Measurements from ENCODE around the gene ABCA5. TPM values are rescaled to one million over a fixed set of nuclear protein-coding genes. Genes with fewer than 3 reads are reported as not detected.

Gene ABCA5
- total RNA-seq, 1 donor from 2014 or later, result 8.3 TPM

GRCh38 chr17:69254187-69254586, 72.7 kb downstream of the ABCA5 start:
- H3K27ac Mint-ChIP-seq (ENCODE audit: unreplicated experiment), result no peak overlapping the region
- no peaks in the 10 kb centered on the region for H3K27me3 Mint-ChIP-seq (ENCODE audit: low read depth)
- DNase-seq (ENCODE audit: low read depth, low spot score), result no peak
- no peaks in the 10 kb centered on the region for H3K36me3 Mint-ChIP-seq (ENCODE audit: low read depth)
- H3K9me3 Mint-ChIP-seq, result no peaks in the 10 kb centered on the region
- TF ChIP-seq, protein P1, sequence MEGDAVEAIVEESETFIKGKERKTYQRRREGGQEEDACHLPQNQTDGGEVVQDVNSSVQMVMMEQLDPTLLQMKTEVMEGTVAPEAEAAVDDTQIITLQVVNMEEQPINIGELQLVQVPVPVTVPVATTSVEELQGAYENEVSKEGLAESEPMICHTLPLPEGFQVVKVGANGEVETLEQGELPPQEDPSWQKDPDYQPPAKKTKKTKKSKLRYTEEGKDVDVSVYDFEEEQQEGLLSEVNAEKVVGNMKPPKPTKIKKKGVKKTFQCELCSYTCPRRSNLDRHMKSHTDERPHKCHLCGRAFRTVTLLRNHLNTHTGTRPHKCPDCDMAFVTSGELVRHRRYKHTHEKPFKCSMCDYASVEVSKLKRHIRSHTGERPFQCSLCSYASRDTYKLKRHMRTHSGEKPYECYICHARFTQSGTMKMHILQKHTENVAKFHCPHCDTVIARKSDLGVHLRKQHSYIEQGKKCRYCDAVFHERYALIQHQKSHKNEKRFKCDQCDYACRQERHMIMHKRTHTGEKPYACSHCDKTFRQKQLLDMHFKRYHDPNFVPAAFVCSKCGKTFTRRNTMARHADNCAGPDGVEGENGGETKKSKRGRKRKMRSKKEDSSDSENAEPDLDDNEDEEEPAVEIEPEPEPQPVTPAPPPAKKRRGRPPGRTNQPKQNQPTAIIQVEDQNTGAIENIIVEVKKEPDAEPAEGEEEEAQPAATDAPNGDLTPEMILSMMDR (conservative IDR thresholded peaks at IDR 0.05), result no peak
- no peaks in the 10 kb centered on the region for H3K4me1 Mint-ChIP-seq
- no peak overlapping the region for H3K4me3 Mint-ChIP-seq

DNA sequence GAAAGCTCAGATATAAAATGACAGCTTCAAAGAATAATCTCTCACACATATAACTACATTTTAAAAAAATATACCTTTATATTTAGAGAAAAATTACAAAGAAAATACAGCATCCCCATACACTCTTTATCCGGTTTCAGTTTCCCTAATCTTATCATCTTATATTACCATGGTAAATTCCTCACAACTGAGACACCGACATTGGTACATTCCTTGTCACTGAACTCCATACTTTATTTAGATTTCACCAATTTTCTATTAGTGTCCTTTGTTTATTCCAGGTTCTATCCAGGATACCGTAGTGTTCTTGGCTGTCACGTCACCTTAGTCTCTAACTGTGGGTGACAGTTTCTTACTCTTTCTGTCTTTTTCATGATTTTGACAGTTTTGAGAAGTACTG, 76.3 kb downstream of the ABCA5 start:
- H3K27me3 Mint-ChIP-seq (ENCODE audit: low read depth), result no peaks in the 10 kb centered on the region
- H3K27ac Mint-ChIP-seq (ENCODE audit: unreplicated experiment), result no peak overlapping the region
- TF ChIP-seq, protein P1 (conservative IDR thresholded peaks at IDR 0.05), result no peak
- H3K4me3 Mint-ChIP-seq, result no peak overlapping the region
- DNase-seq (ENCODE audit: low read depth, low spot score), result no peak
- H3K36me3 Mint-ChIP-seq (ENCODE audit: low read depth), result no peaks in the 10 kb centered on the region
- H3K4me1 Mint-ChIP-seq, result no peaks in the 10 kb centered on the region
- no peaks in the 10 kb centered on the region for H3K9me3 Mint-ChIP-seq

- no peaks in the 10 kb centered on the region for H3K36me3 Mint-ChIP-seq (ENCODE audit: low read depth)
- H3K4me1 Mint-ChIP-seq, result no peaks in the 10 kb centered on the region
- H3K4me3 Mint-ChIP-seq, result no peak overlapping the region
- H3K27ac Mint-ChIP-seq (ENCODE audit: unreplicated experiment), result no peak overlapping the region
- TF ChIP-seq, protein P1 (conservative IDR thresholded peaks at IDR 0.05), result peak; percentile 86
- H3K27me3 Mint-ChIP-seq (ENCODE audit: low read depth), result no peaks in the 10 kb centered on the region
- no peaks in the 10 kb centered on the region for H3K9me3 Mint-ChIP-seq
- no peak for DNase-seq (ENCODE audit: low read depth, low spot score)
These were observed 80.1 kb downstream of the ABCA5 start for GRCh38 chr17:69246726-69247375.

- Mint-ChIP-seq H3K4me3 (no peak overlapping the region), H3K27ac (ENCODE audit: unreplicated experiment) (no peak overlapping the region), H3K9me3 (no peaks in the 10 kb centered on the region), H3K36me3 (ENCODE audit: low read depth) (no peaks in the 10 kb centered on the region), H3K27me3 (ENCODE audit: low read depth) (no peaks in the 10 kb centered on the region), H3K4me1 (peaks cover 4% of the 10 kb centered on the region)
- TF ChIP-seq, protein P1 (conservative IDR thresholded peaks at IDR 0.05), result no peak
- no peak for DNase-seq (ENCODE audit: low read depth, low spot score)
These were observed 80.7 kb downstream of the ABCA5 start for GRCh38 chr17:69246202-69246601.

- Mint-ChIP-seq H3K27ac (ENCODE audit: unreplicated experiment) (no peak overlapping the region), H3K27me3 (ENCODE audit: low read depth) (no peaks in the 10 kb centered on the region), H3K36me3 (ENCODE audit: low read depth) (no peaks in the 10 kb centered on the region), H3K4me1 (peaks cover 10% of the 10 kb centered on the region), H3K9me3 (no peaks in the 10 kb centered on the region), H3K4me3 (no peak overlapping the region)
- no peak for DNase-seq (ENCODE audit: low read depth, low spot score)
- TF ChIP-seq, protein P1 (conservative IDR thresholded peaks at IDR 0.05), result no peak
These were observed 81.3 kb downstream of the ABCA5 start for GRCh38 chr17:69245617-69246016.
